BLaER1 (cell line): ENCODE results near the gene MUC5AC.

ENCODE experiments used
- H3K27ac ChIP-seq: shearing (Covaris generic); formaldehyde crosslinking; 2 replicates; pipeline ENCODE4 v1.8.1; 2022
- H3K27me3 ChIP-seq: shearing (Covaris generic); formaldehyde crosslinking; 2 replicates; pipeline ENCODE4 v1.8.1; 2022
- H3K36me3 ChIP-seq: shearing (Covaris generic); formaldehyde crosslinking; 2 replicates; pipeline ENCODE4 v1.8.1; 2022
- H3K4me1 ChIP-seq: shearing (Covaris generic); formaldehyde crosslinking; 2 replicates; pipeline ENCODE4 v1.8.1; 2022
- H3K4me2 ChIP-seq: shearing (Covaris generic); formaldehyde crosslinking; 2 replicates; pipeline ENCODE4 v1.8.1; 2022
- H3K4me3 ChIP-seq: shearing (Covaris generic); formaldehyde crosslinking; 2 replicates; pipeline ENCODE4 v1.8.1; 2022
- H3K9ac ChIP-seq: shearing (Covaris generic); formaldehyde crosslinking; 2 replicates; pipeline ENCODE4 v1.8.1; 2022
- H3K9me3 ChIP-seq: shearing (Covaris generic); formaldehyde crosslinking; 2 replicates; pipeline ENCODE4 v1.8.1; 2022
- H4K20me1 ChIP-seq: shearing (Covaris generic); formaldehyde crosslinking; 2 replicates; pipeline ENCODE4 v1.8.1; 2022
- Cebpa-rat ChIP-seq: shearing (Covaris generic); IDR thresholded peaks from 2 replicates; pipeline ENCODE4 v1.8.1; 2022

Gene MUC5AC

DNA sequence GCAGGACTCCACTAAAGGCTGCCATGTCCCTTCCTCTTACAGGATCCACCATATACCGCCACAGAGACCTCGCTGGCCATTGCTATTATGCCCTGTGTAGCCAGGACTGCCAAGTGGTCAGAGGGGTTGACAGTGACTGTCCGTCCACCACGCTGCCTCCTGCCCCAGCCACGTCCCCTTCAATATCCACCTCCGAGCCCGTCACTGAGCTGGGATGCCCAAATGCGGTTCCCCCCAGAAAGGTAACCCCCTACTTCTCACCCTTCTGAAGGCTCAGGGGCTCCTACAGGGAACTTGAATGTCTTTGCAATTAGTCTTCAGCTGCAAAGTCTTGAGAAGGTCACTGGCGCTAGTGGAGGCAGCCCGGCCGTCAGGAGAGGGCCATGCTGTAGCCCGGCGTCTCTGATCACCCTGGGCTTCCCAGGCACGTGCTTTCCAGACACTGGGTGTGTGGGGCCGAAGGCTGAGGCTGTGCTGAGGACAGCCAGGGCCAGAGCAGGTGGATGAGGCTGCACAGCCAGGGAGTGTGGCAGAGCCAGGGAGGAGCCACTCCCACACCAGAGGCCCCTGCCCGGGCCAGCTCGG is 35.1 kb downstream of the MUC5AC start:
- H3K9me3 ChIP-seq, result peaks cover 54% of the 10 kb centered on the region
- no peaks in the 10 kb centered on the region for H3K27me3 ChIP-seq
- no peak overlapping the region for H3K9ac ChIP-seq
- no peak overlapping the region for H3K4me2 ChIP-seq
- no peak overlapping the region for H3K4me3 ChIP-seq
- no peak overlapping the region for H3K27ac ChIP-seq
- no peak for TF ChIP-seq Cebpa-rat
- H3K36me3 ChIP-seq, result no peaks in the 10 kb centered on the region
- no peaks in the 10 kb centered on the region for H4K20me1 ChIP-seq
- no peaks in the 10 kb centered on the region for H3K4me1 ChIP-seq

DNA sequence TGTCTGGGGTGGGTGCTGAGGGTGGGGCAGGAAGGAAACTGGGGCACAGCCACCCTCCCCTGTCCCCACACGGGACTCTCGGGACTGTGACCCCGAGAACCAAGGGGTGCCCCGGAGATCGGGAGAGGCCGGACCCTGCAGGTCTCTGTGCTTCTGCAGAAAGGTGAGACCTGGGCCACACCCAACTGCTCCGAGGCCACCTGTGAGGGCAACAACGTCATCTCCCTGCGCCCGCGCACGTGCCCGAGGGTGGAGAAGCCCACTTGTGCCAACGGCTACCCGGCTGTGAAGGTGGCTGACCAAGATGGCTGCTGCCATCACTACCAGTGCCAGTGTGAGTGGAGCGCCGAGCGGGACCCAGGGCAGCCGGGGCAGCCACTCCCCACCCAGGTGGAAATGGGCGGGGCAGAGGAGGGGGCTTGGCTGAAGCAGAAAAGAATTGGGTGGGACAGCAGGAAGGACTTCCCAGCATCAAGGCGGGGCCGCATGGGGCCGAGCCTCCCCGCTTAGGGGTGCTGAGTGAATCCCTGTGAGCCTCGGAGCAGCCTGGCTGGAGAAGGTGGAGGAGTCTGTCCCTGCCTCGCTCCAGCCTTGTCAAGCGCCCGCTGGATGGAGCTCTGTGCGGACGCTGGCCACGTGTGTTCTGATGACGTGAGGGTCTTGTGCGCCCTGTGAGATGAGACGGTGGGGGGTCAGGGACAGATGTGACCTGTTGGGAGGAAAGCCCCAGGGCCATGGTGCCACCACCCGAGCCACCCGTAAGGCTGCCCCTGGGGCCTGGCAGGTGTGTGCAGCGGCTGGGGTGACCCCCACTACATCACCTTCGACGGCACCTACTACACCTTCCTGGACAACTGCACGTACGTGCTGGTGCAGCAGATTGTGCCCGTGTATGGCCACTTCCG is 35.8 kb downstream of the MUC5AC start:
- no peak for TF ChIP-seq Cebpa-rat
- no peak overlapping the region for H3K9ac ChIP-seq
- H4K20me1 ChIP-seq, result no peaks in the 10 kb centered on the region
- no peak overlapping the region for H3K27ac ChIP-seq
- H3K36me3 ChIP-seq, result no peaks in the 10 kb centered on the region
- H3K4me3 ChIP-seq, result no peak overlapping the region
- H3K4me2 ChIP-seq, result no peak overlapping the region
- H3K9me3 ChIP-seq, result peaks cover 48% of the 10 kb centered on the region
- H3K4me1 ChIP-seq, result no peaks in the 10 kb centered on the region
- 0 out of 2 replicates have a peak, but pooled peaks cover 4% of the 10 kb centered on the region for H3K27me3 ChIP-seq

DNA sequence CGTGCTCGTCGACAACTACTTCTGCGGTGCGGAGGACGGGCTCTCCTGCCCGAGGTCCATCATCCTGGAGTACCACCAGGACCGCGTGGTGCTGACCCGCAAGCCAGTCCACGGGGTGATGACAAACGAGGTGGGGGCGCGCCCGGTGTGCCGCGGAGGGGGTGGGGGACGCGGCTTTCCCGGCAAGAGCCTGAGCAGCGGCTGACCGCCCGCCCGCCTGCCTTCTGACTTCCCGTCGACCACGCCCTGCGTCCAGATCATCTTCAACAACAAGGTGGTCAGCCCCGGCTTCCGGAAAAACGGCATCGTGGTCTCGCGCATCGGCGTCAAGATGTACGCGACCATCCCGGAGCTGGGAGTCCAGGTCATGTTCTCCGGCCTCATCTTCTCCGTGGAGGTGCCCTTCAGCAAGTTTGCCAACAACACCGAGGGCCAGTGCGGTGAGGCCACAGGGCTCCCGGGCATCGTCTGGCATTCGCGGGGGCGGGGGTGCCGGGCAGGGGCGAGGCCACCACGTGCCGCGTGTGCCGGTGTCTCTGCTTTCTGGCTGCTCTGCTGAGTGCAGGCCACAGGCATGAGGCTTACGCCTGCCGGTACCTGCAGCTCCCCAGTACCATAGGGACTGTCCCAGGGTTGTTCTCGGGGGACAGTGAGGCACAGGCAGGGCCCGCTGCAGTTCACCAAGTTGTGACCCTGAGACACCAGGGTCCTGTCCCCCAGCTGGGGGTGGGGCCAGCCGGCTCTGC is 36.7 kb downstream of the MUC5AC start:
- Histone ChIP-seq H3K4me2 (no peak overlapping the region), H3K36me3 (no peaks in the 10 kb centered on the region), H3K27ac (no peak overlapping the region), H3K4me3 (no peak overlapping the region), H3K4me1 (no peaks in the 10 kb centered on the region), H4K20me1 (no peaks in the 10 kb centered on the region), H3K9me3 (peaks cover 40% of the 10 kb centered on the region), H3K9ac (no peak overlapping the region), H3K27me3 (peaks cover 11% of the 10 kb centered on the region; the same call in 1 of the 2 replicates)
- no peak for TF ChIP-seq Cebpa-rat

DNA sequence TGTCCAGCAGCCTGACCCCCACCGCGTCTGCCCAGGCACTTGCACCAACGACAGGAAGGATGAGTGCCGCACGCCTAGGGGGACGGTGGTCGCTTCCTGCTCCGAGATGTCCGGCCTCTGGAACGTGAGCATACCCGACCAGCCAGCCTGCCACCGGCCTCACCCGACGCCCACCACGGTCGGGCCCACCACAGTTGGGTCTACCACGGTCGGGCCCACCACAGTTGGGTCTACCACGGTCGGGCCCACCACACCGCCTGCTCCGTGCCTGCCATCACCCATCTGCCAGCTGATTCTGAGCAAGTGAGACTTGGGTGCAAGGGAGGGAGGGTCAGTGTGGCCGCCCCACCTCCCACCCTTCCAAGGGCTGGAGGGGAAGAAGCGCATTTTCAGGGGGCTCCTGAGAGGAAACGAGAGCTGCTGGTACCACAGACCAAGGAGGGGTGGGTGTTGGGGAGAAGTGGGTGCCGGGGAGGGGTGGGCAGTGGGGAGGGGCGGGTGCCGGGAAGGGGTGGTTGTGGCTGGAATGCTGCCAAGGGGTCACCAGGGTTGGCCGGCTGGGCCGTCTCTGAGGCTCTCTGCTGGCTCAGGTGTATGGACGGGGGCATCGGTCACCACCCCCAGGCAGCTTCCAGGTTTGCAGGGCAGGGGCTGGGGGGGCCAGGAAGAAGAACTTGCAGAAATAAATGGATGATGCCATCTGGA is 37.4 kb downstream of the MUC5AC start:
- H3K4me1 ChIP-seq, result no peaks in the 10 kb centered on the region
- H3K27me3 ChIP-seq, result peaks cover 11% of the 10 kb centered on the region; the same call in 1 of the 2 replicates
- H3K27ac ChIP-seq, result no peak overlapping the region
- no peak overlapping the region for H3K9ac ChIP-seq
- H3K36me3 ChIP-seq, result no peaks in the 10 kb centered on the region
- TF ChIP-seq Cebpa-rat, result no peak
- H3K4me3 ChIP-seq, result no peak overlapping the region
- H3K4me2 ChIP-seq, result no peak overlapping the region
- no peaks in the 10 kb centered on the region for H4K20me1 ChIP-seq
- peaks cover 35% of the 10 kb centered on the region for H3K9me3 ChIP-seq

DNA sequence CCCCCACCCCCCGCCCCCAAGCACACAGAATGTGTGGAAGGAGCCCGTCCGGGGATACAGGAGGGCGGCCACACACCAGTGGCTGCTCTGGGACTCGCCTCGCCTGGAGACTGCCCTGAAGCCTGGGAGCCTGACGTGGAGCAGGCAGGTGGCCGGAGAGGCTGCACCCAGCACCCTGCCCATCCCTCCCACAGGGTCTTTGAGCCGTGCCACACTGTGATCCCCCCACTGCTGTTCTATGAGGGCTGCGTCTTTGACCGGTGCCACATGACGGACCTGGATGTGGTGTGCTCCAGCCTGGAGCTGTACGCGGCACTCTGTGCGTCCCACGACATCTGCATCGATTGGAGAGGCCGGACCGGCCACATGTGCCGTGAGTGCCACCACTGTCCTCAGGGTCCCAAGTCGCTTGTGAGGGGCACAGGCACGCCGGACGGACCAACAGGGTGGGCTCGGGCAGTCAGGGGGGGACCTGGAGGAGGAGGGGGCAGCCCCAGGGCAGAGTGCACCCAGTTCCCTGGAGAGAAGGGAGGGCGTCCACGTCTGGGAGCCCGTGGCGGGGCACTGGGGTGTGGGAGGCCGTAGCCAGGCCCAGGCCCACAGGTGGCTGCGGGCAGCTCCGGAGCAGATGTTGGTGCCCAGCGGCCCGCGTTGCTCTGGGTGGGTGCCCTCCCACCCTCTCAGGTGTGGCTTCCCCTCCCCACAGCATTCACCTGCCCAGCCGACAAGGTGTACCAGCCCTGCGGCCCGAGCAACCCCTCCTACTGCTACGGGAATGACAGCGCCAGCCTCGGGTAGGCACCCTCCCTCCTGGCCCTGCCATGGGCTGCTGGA is 38.1 kb downstream of the MUC5AC start:
- H3K36me3 ChIP-seq, result no peaks in the 10 kb centered on the region
- H3K27me3 ChIP-seq, result peaks cover 11% of the 10 kb centered on the region; the same call in 1 of the 2 replicates
- no peak overlapping the region for H3K9ac ChIP-seq

DNA sequence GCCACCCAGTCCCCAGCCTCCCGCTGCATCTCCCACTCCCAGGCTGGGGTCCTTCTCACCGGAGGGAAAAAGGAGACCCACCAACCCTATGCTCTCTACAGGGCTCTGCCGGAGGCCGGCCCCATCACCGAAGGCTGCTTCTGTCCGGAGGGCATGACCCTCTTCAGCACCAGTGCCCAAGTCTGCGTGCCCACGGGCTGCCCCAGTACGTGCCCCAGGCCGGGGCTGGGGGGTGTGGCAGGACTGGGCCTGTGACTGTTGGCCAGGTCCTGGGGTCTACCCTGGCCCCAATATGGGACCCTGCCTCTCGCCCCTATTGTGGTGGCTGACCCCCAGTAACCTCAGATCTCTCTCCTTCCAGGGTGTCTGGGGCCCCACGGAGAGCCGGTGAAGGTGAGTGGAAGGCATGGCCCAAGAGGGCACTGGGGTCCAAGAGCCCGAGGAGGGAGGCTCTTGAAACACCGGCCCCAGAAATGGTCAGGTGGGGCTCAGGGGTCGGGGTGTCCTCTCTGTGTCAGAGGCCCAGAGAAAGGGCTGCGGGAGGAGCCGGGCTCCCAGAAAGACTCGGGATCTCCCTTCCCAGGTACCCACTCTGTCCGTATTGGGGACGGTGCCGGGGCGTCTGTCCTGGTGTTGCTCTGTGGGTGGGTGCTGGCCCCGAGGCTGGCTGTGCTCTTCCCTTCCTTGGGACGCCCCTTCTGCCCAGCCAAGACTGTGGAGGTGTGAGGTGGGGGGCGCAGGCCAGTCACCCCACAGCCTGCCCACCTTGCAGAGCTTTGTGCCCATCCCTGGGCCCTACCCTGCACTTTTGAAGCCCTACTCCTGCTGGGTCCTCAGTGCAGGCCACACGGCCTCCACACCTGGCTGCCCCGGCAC is 39.0 kb downstream of the MUC5AC start:
- peaks cover 11% of the 10 kb centered on the region; the same call in 1 of the 2 replicates for H3K27me3 ChIP-seq
- no peak overlapping the region for H3K4me3 ChIP-seq
- H4K20me1 ChIP-seq, result no peaks in the 10 kb centered on the region; the same call in 1 of the 2 replicates
- peaks cover 24% of the 10 kb centered on the region; the same call in 1 of the 2 replicates for H3K9me3 ChIP-seq
- no peaks in the 10 kb centered on the region for H3K4me1 ChIP-seq
- H3K27ac ChIP-seq, result no peak overlapping the region
- no peaks in the 10 kb centered on the region for H3K36me3 ChIP-seq
- TF ChIP-seq Cebpa-rat, result no peak
- H3K9ac ChIP-seq, result no peak overlapping the region
- H3K4me2 ChIP-seq, result no peak overlapping the region

More for the DNA sequence above, 38.1 kb downstream of the MUC5AC start:
- Histone ChIP-seq H3K4me1 (no peaks in the 10 kb centered on the region), H3K4me3 (no peak overlapping the region), H3K4me2 (no peak overlapping the region), H3K9me3 (peaks cover 28% of the 10 kb centered on the region), H4K20me1 (no peaks in the 10 kb centered on the region; the same call in 1 of the 2 replicates), H3K27ac (no peak overlapping the region)
- TF ChIP-seq Cebpa-rat, result no peak

DNA sequence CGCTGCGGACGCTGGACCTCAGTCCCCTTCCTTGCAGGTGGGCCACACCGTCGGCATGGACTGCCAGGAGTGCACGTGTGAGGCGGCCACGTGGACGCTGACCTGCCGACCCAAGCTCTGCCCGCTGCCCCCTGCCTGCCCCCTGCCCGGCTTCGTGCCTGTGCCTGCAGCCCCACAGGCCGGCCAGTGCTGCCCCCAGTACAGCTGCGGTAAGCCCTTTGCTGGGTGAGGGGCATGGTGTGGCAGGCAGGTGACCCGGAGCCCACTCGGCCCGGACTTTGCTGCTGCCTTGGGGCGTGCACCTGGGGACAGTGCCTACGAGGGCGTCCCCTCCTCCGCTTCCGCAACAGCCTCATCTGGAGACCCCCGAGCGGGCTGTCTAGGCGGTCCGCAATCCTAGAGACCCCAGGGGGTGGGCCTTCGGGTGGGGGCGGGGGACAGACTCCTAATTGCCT is 39.7 kb downstream of the MUC5AC start:
- TF ChIP-seq Cebpa-rat, result no peak
- no peak overlapping the region for H3K4me2 ChIP-seq
- no peaks in the 10 kb centered on the region for H3K4me1 ChIP-seq
- peaks cover 11% of the 10 kb centered on the region; the same call in 1 of the 2 replicates for H3K27me3 ChIP-seq
- no peaks in the 10 kb centered on the region for H3K36me3 ChIP-seq
- peaks cover 5% of the 10 kb centered on the region; the same call in 1 of the 2 replicates for H4K20me1 ChIP-seq
- no peak overlapping the region for H3K27ac ChIP-seq
- H3K9me3 ChIP-seq, result peaks cover 19% of the 10 kb centered on the region; the same call in 1 of the 2 replicates
- no peak overlapping the region for H3K4me3 ChIP-seq
- no peak overlapping the region for H3K9ac ChIP-seq
